Smooth muscle cell of the brain vasculature (primary cell): ENCODE results near the gene NTN1.

ENCODE experiments used
- DNase-seq: peaks from one replicate; pipeline ENCODE4 v3.0.0-alpha.2; 2012; ENCODE audit warnings: low read depth, low spot score

The NTN1 gene

DNA sequence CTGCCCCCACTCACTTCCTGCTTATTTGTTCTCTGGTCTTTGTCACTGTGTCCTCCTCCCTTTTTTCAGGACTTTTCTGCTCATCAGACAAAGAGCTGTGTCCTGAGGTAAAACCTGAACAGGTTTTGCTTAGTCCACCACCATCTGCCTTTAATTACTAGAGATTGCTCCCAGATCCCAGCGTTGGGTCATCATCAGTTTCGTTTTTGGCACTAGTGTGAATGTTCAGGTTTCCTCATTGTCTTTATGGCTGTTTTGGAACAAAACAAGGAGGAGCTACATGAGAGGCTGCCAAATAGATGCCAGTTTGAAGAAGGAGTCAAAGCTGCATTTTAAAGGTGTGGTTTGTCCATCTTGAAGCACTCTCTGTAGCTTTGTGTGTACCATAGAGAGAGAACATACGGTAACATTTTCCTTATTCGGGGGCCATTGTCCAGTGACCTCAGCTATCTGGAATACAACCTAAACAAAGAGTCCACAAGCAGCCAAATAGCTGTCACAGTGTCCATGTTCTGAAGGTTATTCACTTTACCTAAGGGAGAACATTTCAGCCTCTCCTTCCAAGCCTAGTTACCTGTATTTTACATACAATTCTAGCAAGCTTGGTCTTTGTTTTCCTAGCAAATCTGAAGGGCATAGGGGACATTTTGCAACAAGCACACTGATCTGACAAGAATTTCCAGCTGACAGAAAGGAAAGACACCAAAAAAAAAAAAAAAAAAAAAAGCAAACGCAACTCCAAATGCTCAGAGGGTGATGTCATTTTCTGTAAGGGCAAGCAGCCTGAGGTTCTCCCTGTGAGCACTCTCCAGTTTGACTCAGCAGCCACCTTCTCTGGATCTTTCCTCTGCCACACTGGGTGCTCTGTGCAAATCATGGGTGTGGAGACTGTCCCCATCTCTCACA lies 196.1 kb downstream of the NTN1 start:
- no peak for DNase-seq

GRCh38 chr17:9218064-9218635 lies 196.8 kb downstream of the NTN1 start:
- DNase-seq = no peak

GRCh38 chr17:9218911-9219310 lies 197.6 kb downstream of the NTN1 start:
- no peak for DNase-seq

DNA sequence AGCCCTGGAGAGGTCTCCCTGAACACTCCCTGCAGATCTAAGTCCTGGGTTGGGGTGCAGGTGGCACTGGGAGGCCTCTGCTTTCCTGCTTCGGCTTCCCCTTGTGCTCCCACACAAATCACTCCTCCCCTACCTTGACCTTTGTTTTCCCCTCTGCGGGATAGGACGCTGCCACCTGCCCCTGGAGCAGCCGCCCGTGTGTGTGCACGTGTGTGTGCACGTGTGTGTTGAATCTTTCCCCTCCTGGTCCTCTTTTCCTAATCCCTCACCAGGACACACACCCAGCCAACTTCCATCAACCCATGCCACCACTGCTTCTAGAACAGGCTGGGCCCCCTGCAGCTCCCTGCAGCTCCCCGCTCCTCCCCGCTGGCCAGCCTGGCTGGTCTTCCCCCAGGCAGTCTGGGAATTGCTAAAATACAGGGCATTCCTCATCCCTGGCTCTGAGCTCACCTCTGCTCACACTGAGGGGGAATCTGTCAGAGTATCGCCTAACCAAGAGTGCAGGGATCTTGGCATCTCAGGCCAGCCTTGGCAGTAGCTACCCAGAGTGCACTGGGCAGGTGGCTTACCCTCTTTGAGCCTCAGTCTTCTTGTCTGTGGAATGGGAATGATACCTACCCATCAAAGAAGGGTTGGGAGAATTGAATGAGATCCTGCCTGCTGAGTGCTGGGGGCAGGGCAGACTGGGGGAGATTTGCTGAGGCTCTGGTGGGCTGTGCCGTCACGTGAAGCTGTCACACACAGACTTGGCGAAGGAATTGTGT lies 198.5 kb downstream of the NTN1 start:
- no peak for DNase-seq

DNA sequence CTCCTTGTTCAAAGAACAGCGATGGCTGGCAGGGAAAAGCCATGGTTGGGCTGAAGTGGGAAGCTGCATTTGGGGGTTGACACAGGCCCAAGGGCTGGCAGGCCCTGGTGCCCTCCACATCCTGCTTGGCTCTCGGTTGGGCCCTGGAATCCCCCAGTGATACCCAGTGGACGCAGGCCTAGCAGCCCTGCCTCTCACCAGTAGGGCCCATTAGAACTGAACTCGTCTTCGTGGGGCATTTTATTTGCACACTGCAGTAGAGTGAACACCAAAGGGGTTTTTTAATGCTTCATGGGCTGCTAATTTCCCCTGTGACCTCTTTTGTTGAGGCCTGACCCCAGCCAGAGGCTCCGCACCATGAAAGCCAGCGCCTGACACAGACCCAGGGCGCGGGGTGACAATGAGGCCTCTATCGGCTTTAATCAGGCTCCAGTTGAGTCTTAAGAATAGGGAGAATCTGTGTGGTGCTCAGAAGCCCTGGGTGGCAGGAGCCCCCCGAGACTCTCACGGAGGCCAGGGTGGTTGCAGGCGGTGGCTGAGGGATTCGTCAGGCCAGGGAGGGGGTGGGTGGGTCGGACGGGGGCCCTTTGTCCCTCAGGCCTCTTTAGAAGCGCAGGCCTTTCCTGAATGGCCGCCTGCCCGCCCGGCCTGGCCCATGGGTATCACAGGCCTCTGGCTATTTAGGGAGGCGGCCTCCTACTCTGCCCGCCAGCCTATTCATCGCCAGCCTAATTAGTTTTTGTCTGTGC lies 199.3 kb downstream of the NTN1 start:
- no peak for DNase-seq

GRCh38 chr17:9221147-9221921 lies 200.0 kb downstream of the NTN1 start:
- DNase-seq = no peak

DNA sequence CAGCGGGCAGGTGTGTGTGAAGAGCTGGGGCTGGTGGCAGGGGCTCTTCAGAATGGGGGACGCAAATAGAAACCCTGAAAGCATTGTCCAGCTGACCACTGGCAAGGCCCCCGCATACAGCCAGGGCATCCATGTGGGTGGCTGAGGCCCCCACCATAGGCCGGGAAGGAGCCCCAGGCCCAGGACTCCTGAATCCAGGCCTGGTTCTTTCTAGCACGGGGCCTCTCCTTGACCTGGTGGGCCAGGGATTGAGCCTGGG lies 200.5 kb downstream of the NTN1 start:
- DNase-seq = no peak

GRCh38 chr17:9223531-9223930 lies 202.2 kb downstream of the NTN1 start:
- DNase-seq = no peak

GRCh38 chr17:9224485-9224884 lies 203.2 kb downstream of the NTN1 start:
- no peak for DNase-seq

DNA sequence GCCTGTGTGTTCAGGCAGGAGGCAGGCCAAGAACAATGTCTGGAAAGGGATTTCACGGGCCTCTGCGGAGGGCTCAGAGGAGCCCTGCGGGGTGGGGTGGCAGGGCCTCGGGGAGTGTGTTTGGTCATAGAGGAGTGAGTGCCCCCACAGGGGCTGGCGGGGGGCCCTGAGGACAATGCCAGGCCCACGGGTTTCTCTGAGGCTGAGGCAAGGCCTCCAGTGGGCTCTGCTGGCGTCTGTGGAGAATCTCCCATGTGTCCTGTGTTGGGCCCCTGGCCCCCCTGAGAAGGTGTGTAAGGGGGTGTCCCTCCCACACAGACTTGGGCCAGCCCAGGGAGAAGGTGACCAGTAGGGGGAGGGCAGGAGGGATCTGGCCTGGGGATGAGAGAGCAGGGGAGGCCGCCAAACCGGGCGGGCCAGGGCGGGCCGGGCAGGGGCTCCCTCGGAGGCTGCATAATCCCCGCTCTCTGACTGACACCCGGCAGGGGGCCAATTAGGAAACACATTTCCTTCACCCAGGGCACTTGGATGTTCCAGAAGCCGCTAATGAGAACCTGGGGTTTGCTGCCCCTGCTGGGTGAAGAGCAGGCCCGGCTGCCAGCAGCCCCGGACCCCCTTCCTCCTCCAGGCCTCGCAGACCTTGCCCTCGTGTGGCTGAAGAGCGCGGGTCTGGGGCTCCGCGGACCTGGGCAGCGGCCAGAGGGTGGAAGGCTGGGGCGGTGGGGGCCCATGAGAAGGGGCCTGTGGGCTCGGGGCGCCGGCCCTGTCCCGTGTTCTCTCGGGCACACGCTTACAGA lies 204.2 kb downstream of the NTN1 start:
- DNase-seq = no peak

GRCh38 chr17:9226130-9226793 lies 205.0 kb downstream of the NTN1 start:
- DNase-seq = no peak

DNA sequence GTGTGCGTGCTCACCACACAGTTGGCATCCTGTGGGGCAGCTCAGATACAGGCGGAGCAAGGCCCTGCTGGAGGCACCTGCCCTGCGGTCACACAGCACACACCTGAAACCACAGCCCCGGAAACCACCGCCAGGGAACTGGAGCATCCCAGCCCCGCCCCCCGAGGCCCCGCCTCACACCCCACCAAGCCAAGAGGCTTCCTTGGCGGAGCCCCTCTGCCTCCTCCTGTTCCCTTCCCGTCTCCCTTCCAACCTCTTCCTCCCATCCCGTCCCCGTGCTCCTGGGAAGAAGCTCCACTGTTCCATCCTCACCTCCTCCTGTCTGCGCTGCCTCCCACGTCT lies 205.5 kb downstream of the NTN1 start:
- no peak for DNase-seq

GRCh38 chr17:9227819-9228407 lies 206.6 kb downstream of the NTN1 start:
- no peak for DNase-seq

GRCh38 chr17:9228408-9229159 lies 207.3 kb downstream of the NTN1 start:
- no peak for DNase-seq

DNA sequence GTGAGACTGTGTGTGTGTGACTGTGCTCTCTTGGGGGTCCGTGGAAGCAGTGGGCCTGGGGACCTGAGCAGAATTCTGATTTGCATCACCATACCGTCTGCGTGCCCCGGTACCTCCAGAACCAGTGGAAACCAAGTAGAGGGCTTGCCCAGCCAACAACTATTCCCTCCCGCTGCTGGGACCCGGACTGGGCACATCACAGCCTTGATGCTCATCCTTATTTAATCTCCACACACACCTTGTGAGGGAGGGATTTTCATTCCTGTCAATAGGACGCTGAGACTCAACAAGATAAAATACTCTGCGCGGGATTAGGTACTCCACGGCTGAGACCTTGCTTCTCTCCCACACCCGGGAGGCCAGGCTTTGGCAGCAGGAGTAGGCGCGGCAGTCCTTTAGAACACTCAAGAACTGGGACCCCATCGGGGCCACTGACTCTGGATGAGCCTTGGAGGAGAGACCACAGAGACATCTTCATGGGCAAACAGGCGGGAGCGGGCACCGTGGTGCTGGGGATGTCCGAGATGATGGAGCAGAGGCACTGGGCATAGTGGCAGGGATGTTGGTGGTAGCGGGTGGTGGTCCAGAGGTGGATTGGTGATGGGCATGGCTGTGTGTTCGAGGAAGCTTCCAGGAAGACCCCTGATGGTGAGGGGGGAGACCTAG lies 208.0 kb downstream of the NTN1 start:
- no peak for DNase-seq

GRCh38 chr17:9229826-9230201 lies 208.5 kb downstream of the NTN1 start:
- no peak for DNase-seq

DNA sequence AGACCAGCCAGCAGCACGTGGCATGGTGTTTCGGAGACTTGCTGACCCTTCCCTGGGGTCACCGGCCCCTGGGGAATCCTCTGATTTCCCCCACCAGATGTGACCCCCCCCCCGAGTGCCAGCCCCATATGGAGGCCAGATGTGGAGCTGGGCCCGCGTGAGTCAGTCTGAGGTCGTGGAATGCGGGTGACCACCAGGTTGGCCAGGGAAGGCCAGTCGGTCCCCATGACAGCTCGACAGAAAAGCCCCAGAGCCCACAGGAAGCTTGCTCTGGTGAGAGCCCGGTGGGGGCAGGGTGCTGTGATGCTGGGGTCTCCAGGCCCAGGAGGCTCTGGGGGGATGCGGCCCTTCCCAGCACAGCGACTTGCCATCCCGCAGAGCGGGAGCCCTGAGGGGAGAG lies 209.0 kb downstream of the NTN1 start:
- DNase-seq = no peak

- no peak for DNase-seq
Measured at GRCh38 chr17:9230861-9231260, 209.6 kb downstream of the NTN1 start.
